IMR-90 (cell line): ENCODE measurements around the gene ABCC8. TPM values are rescaled to one million over a fixed set of nuclear protein-coding genes. Genes with fewer than 3 reads are reported as not detected.

Experiments used
- ATAC-seq: fragments of 200-7000 bp; cut with Tn5 transposase; 2 replicates; pipeline ENCODE4 v1.9.1; 2020; ENCODE audit warnings: low read depth, mild to moderate bottlenecking, moderate library complexity
- BruUV-seq: library from RNA; stranded (reverse); fragments of 400-500 nt; replicated peaks from 2 replicates; lab custom pipeline; 2021; lab: Mats Ljungman, UMichigan
- CTCF ChIA-PET: fragments of 300-600 bp; formaldehyde crosslinking; extraction: SDS; loops from one replicate; lab custom pipeline; 2021; ENCODE audit warnings: antibody characterized with exemption; lab: Yijun Ruan, JAX
- POLR2A ChIA-PET: fragments of 300-600 bp; sonication (Branson Sonifier 250); formaldehyde crosslinking; loops from one replicate; lab custom pipeline; 2022; ENCODE audit warnings: antibody characterized with exemption; ENCODE audit not compliant: unreplicated experiment; lab: Charles Lee
- DNase-seq: peaks from one replicate; pipeline ENCODE4 v3.0.0; 2013
- H2AFZ ChIP-seq: replicated peaks from 2 replicates; pipeline ENCODE3; 2013; ENCODE audit warnings: low read length, mild to moderate bottlenecking; ENCODE audit not compliant: poor library complexity
- H2AK5ac ChIP-seq: 2 replicates; pipeline ENCODE4 v1.6.1; 2013; ENCODE audit warnings: low read depth, low read length, inconsistent platforms
- H2AK9ac ChIP-seq: replicated peaks from 2 replicates; pipeline ENCODE3; 2013; ENCODE audit warnings: mild to moderate bottlenecking, low read depth, low read length, moderate library complexity; ENCODE audit not compliant: poor library complexity
- H2BK120ac ChIP-seq: 2 replicates; pipeline ENCODE4 v1.6.1; 2013; ENCODE audit warnings: low read depth, low read length, inconsistent platforms
- H2BK15ac ChIP-seq: 3 replicates; pipeline ENCODE4 v1.6.1; 2013; ENCODE audit warnings: low read depth, low read length, inconsistent platforms
- H2BK20ac ChIP-seq: 2 replicates; pipeline ENCODE4 v1.6.1; 2013; ENCODE audit warnings: low read depth, mild to moderate bottlenecking, inconsistent platforms, low read length, moderate library complexity
- H2BK5ac ChIP-seq: 2 replicates; pipeline ENCODE4 v1.6.1; 2013; ENCODE audit warnings: mild to moderate bottlenecking, low read depth, low read length, inconsistent platforms; ENCODE audit not compliant: poor library complexity, severe bottlenecking
- H3K14ac ChIP-seq: replicated peaks from 2 replicates; pipeline ENCODE4 v1.6.1; 2013; ENCODE audit warnings: low read depth, low read length, inconsistent platforms
- H3K18ac ChIP-seq: 2 replicates; pipeline ENCODE4 v1.6.1; 2013; ENCODE audit warnings: low read depth, low read length, control low read depth
- H3K23ac ChIP-seq: 2 replicates; pipeline ENCODE4 v1.6.1; 2013; ENCODE audit warnings: low read depth, low read length, inconsistent platforms
- H3K27ac ChIP-seq: 2 replicates; pipeline ENCODE4 v1.5.1; 2013; ENCODE audit warnings: mild to moderate bottlenecking, control low read depth, low read length; ENCODE audit not compliant: insufficient read depth
- H3K27me3 ChIP-seq: 2 replicates; pipeline ENCODE4 v1.6.1; 2013; ENCODE audit warnings: low read length; ENCODE audit not compliant: control insufficient read depth, insufficient read depth
- H3K36me3 ChIP-seq: 2 replicates; pipeline ENCODE4 v1.6.1; 2013; ENCODE audit warnings: low read length, mixed read lengths; ENCODE audit not compliant: control insufficient read depth, insufficient read depth
- H3K4ac ChIP-seq: 2 replicates; pipeline ENCODE4 v1.6.1; 2013; ENCODE audit warnings: low read depth, low read length, inconsistent platforms
- H3K4me1 ChIP-seq: 2 replicates; pipeline ENCODE4 v1.6.1; 2013; ENCODE audit warnings: low read length, mixed read lengths; ENCODE audit not compliant: control insufficient read depth, insufficient read depth
- H3K4me2 ChIP-seq: 2 replicates; pipeline ENCODE4 v1.6.1; 2013; ENCODE audit warnings: low read depth, mild to moderate bottlenecking, control low read depth, low read length, moderate library complexity
- H3K4me3 ChIP-seq: 2 replicates; pipeline ENCODE4 v1.5.1; 2013; ENCODE audit warnings: low read depth, mild to moderate bottlenecking, control low read depth, low read length, moderate library complexity; ENCODE audit not compliant: insufficient read depth
- H3K56ac ChIP-seq: 2 replicates; pipeline ENCODE4 v1.6.1; 2013; ENCODE audit warnings: low read length, inconsistent platforms; ENCODE audit not compliant: insufficient read depth; ENCODE audit errors: extremely low read depth
- H3K79me1 ChIP-seq, 2 experiments: 2 replicates each; pipeline ENCODE4 v1.6.1; 2013; ENCODE audit warnings: low read length in 2 of 2, inconsistent platforms in 1 of 2, low read depth in 1 of 2
- H3K9ac ChIP-seq: 2 replicates; pipeline ENCODE4 v1.6.1; 2013; ENCODE audit warnings: low read depth, low read length, control low read depth
- H3K9me1 ChIP-seq: 2 replicates; pipeline ENCODE4 v1.6.1; 2013; ENCODE audit warnings: low read length, inconsistent platforms; ENCODE audit not compliant: insufficient read depth
- H3K9me3 ChIP-seq: 2 replicates; pipeline ENCODE4 v1.6.1; 2013; ENCODE audit warnings: low read length; ENCODE audit not compliant: control insufficient read depth, insufficient read depth
- H4K20me1 ChIP-seq: 2 replicates; pipeline ENCODE4 v1.6.1; 2013; ENCODE audit warnings: low read length, inconsistent platforms; ENCODE audit not compliant: insufficient read depth
- H4K5ac ChIP-seq: 2 replicates; pipeline ENCODE4 v1.6.1; 2013; ENCODE audit warnings: mild to moderate bottlenecking, low read depth, low read length, control low read depth
- H4K8ac ChIP-seq, 2 experiments: 2 replicates each; pipeline ENCODE4 v1.6.1; 2013; ENCODE audit warnings: low read depth in 2 of 2, low read length in 2 of 2, control low read depth in 1 of 2, inconsistent platforms in 1 of 2
- H4K91ac ChIP-seq: 2 replicates; pipeline ENCODE4 v1.6.1; 2013; ENCODE audit warnings: low read depth, low read length, inconsistent platforms; ENCODE audit not compliant: insufficient read depth
- CEBPB ChIP-seq: IDR thresholded peaks from 2 replicates; pipeline ENCODE4 v1.6.1; 2012; ENCODE audit warnings: low read depth, low read length, improper control_type of control experiment
- MAZ ChIP-seq: IDR thresholded peaks from 2 replicates; pipeline ENCODE4 v1.6.1; 2012; ENCODE audit warnings: low read depth, mild to moderate bottlenecking, low read length, improper control_type of control experiment, moderate library complexity, borderline replicate concordance
- NFE2L2 ChIP-seq: fragments of 150-350 bp; IDR thresholded peaks from 2 replicates; pipeline ENCODE4 v1.6.1; 2016; ENCODE audit warnings: low read depth, mild to moderate bottlenecking, low read length
- POLR2A ChIP-seq: IDR thresholded peaks from 2 replicates; pipeline ENCODE4 v1.6.1; 2012; ENCODE audit warnings: mild to moderate bottlenecking, low read depth, low read length
- RAD21 ChIP-seq: IDR thresholded peaks from 2 replicates; pipeline ENCODE4 v1.6.1; 2012; ENCODE audit warnings: low read length, improper control_type of control experiment
- RFX5 ChIP-seq: IDR thresholded peaks from 2 replicates; pipeline ENCODE4 v1.8.0; 2012; ENCODE audit warnings: low read depth, mild to moderate bottlenecking, low read length, moderate library complexity
- WGBS, 2 experiments: methylation state at CpG; one replicate each; pipeline versions ENCODE4 v1.1.5 to v1.1.7; 2013; ENCODE audit warnings: missing lambda C conversion rate in 2 of 2; ENCODE audit not compliant: insufficient read length in 1 of 2; ENCODE audit errors: extremely low coverage in 2 of 2; 5-methylcytosine and 5-hydroxymethylcytosine counted together
- dilution Hi-C: fragments of 300-500 bp; cut with HindIII; formaldehyde crosslinking; loops from one replicate; pipeline ENCODE4 v1.14.3; 2018; ENCODE audit warnings: low sequenced_read_pairs; ENCODE audit not compliant: unreplicated experiment
- in situ Hi-C: fragments of 300-500 bp; cut with MboI; formaldehyde crosslinking; loops from 3 replicates; pipeline ENCODE4 v1.14.3; 2019; ENCODE audit warnings: low sequenced_read_pairs, inconsistent platforms, mixed read lengths
- intact Hi-C: fragments of 100-400 bp; cut with micrococcal nuclease; formaldehyde crosslinking; loops from 2 replicates; pipeline ENCODE4 v1.10.0; 2022
- polyA plus RNA-seq, 3 experiments: library from polyadenylated mRNA; depleted of rRNA; stranded (reverse); fragments of >200 nt; gene quantifications; 2 replicates each; pipeline ENCODE4 v1.2.3, GENCODE V29; 2012; ENCODE audit warnings: low replicate concordance in 1 of 3
- total RNA-seq: library from RNA; depleted of rRNA; stranded (reverse); fragments of >200 nt; gene quantifications from 2 replicates; pipeline ENCODE4 v1.2.3, GENCODE V29; 2012

ABCC8 gene
- total and polyA plus RNA-seq, 2 of the 4 experiments (the other 2 are of a cell fraction): not detected

- dilution Hi-C loops: no loop called here
- H2AFZ ChIP-seq: no peak overlapping the region
- no peak for DNase-seq
- no CpG with 5 or more reads among the region's 1 CpG for WGBS, 2 experiments
- H2BK15ac ChIP-seq: no peak overlapping the region
- no peak overlapping the region for H2BK20ac ChIP-seq
- no peak for ATAC-seq
- no peaks in the 10 kb centered on the region for H3K4me1 ChIP-seq
- H4K20me1 ChIP-seq: no peaks in the 10 kb centered on the region
- ChIA-PET CTCF (interaction anchor here (2.5 kb wide), 1 partner anchor 17 kb away, joined by 9 read pairs; no protein-coding TSS in a partner anchor), POLR2A (no interaction called here)
- intact Hi-C loops: no loop called here
- no peak overlapping the region for H3K9ac ChIP-seq
- H2AK9ac ChIP-seq: no peak overlapping the region
- BruUV-seq: no TSS peak
- peaks cover 24% of the 10 kb centered on the region for H3K36me3 ChIP-seq
- H3K18ac ChIP-seq: no peak overlapping the region
- in situ Hi-C loops: no loop called here
- H3K79me1 ChIP-seq: no peaks in the 10 kb centered on the region
- H2BK120ac ChIP-seq: no peak overlapping the region
- no peak overlapping the region for H4K5ac ChIP-seq
- H2AK5ac ChIP-seq: no peak overlapping the region
- peaks cover 25% of the 10 kb centered on the region for H3K9me3 ChIP-seq
- H3K27ac ChIP-seq: no peak overlapping the region
- H3K4me3 ChIP-seq: no peak overlapping the region
- no peak overlapping the region for H3K14ac ChIP-seq
- no peaks in the 10 kb centered on the region for H3K27me3 ChIP-seq
- no peak overlapping the region for H3K4me2 ChIP-seq
- no peaks in the 10 kb centered on the region for H3K9me1 ChIP-seq
- H3K56ac ChIP-seq: no peak overlapping the region
- no peak overlapping the region for H3K23ac ChIP-seq
- H4K8ac ChIP-seq: no peak overlapping the region
- no peak overlapping the region for H2BK5ac ChIP-seq
- TF ChIP-seq RAD21 (no peak), RFX5 (no peak), POLR2A (no peak), CEBPB (no peak), NFE2L2 (no peak), MAZ (no peak)
- no peak overlapping the region for H3K4ac ChIP-seq
- no peak overlapping the region for H4K91ac ChIP-seq
Measured at GRCh38 chr11:17366495-17366894, 110.2 kb downstream of the ABCC8 start.
